NCI-H1436 treated with DMSO at 0.1 percent for 48 hours (cell line): Measurements from ENCODE around the gene FYCO1.

ENCODE experiments used
- DNase-seq: peaks from one replicate; lab custom pipeline; 2025; lab: John Stamatoyannopoulos, UW

FYCO1 gene

DNA sequence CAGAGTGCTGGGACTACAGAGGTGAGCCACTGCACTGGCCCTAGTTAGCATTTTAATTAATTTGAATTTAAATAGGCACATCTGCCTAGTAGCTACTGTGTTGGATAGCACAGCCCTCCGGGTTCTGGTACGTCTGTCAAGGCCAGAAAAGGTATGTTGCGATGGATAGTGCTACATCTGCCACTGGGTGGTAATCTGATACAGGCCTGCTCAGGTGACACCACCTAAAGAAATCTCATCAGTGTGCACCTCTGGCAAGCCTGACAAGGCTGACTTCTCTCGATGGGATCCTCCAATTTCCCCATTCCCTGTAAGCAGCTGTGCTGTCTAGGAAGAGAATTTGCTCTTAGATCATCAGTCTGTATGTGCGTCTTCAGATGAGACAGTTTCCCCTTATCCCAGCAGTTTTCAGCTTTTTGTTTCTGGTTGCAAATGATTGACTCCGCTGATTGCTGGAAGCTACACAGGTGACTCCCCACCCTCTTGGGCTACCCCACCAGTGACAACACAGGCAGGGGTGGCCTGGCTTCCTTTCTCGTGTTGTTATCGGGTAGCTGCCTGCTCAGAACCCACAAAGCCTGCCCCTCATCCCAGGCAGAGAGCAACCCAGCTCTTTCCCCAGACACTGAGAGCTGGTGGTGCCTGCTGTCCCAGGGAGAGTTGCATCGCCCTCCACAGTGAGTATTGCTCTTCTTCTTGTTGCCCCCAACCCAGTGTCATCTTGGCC lies 109.5 kb downstream of the FYCO1 start, which contains the start of gene CCR9:
Gene CCR9, plus strand, starts transcription at position 565 of the 727 bp plus-strand sequence. CDS start 8,391 bp downstream, outside the sequence.
- DNase-seq: no peak

DNA sequence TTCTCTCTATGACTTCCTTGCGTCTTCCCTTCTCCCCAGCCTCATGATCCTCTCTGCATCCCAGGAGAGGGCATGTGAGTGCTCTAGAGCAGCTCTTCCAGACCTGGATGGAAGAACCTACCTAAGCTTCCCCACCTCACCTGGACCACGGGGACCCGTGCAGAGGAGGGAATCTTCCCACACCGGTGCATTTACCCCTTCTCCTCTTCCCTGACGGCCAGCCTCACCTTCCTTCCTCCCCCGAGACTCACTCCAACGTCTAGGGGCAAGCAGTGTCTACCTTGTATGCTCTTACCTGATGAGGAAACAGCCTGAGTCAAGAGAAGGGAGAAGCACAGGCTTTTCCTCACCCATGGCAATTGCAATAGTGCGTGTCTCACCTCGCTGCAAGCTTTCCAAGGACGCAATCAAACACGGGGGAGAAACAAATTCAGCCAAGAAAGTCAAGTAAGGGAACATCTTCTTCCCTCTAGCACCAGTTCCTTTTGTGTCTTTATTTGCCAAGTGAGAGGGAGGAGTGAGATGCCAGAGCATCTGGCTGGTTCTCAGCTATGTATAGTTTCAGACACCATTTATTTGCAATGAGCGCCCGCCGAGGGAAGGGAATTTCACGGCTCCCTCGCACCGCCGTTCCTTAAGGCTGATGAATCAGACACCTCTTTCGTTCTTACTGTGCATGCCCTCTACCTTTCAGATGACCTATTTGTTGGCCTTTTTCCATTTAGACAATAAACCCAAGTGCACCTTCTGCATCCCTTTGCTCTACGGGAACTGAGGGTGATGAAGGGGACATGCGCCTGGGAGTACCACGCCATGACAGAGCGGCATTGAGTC lies 111.0 kb downstream of the FYCO1 start:
- DNase-seq: no peak

DNA sequence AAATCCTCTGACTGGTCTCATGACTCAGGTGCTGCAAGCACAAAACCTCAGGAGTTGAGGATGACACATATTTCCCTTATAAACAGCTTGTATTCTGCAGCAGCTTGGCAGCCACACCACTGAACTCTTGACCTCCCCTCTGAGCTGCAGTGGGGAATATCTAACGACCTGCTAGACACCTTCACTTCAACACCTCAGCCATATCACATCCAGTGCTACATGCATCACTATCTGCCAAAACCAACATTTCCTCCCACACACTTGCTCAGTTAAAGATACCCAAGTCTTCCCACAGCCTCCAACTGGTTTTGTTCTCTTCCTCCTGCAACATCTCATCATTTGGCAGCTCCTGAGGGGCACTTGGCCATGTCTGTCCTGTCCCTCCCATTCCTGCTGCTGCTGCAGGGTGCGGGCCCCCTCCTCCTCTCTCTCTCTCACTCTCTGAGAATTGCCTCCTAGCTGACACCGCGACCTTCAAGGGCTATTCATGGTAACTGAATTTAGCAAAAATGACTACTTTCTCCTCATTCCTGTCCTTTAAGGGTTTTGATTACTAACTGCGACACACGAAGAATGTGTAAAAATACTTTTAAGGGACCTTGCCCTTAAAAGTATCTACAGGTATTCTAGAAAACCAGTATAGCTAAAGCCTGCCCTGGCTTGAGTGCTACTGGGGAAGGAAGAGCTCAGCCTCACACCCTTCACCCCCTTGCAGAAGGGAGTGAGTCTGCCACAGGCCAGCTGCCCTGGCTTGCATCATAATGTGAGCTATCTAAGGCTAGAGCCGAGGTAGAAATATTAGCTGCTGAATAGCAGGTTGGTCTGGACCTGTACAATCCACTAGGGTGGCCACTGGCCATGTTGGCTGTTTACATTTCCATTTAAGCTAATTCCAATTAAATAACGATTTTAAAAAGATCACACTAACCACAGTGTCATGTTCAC lies 114.3 kb downstream of the FYCO1 start:
- no peak for DNase-seq

DNA sequence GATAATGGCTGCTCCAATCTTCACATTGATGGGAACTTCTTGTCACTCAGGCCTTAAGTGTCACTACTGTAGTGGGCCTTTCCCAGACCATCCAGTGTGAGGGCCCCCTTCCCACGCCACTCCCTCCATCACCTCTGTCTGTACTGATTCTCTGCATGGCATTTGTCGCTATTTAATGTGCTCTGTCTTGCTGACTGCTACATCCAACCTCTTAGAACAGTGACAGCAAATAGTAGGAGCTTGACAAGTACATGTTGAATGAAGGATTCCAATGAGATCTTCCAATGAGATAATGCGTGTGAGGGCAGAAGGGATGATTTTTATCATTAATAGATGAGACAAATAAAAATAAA lies 114.9 kb downstream of the FYCO1 start:
- DNase-seq: no peak

DNA sequence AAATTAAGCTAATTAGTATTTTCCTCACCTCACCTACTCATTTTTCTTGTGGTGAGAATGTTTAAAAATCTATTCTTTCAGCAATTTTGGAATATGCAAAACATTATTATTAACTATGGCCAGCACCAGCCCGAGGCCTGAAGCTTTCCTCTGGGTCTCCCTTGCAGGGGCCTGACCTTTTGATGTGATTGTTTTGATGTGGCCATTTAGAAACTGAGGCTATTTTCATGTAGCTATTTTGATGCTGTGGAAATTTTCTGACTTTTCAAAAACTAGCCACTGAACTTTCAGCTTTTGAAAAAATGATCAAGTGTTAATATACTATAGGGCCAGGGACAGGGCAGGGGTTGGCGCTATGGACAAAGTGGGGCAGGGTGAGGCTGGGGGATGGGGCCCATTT lies 117.5 kb downstream of the FYCO1 start:
- no peak for DNase-seq

DNA sequence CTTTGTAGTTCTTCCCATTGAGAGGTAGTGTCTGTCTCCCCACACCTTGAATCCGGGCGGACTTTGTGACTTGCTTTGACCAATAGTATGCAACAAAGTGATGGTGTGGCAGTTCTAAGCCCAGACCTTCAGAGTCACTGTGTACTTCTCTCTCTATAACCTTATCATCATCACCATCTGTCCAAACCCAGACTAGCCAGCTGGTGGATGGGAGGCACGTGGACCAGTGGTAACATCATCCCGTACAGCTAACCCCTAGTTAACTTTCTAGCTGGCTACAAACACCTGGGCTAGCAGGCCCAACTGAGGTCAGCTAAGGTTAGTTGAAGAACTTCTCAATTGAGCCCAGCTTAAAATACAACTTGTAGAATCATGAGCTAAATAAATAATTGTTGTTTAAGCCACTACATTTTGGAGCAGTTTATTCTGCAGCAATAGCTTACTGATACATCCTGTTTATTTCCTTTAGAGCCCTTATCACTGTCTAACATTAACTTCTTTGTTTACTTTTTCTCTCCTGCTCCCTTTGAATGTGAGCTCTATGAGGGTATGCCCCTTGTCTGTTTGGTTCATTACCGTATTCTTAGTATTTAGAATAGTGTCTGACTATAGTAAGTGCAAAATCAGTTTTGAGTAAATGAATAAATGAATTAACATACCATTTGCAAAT lies 120.8 kb downstream of the FYCO1 start:
- no peak for DNase-seq

DNA sequence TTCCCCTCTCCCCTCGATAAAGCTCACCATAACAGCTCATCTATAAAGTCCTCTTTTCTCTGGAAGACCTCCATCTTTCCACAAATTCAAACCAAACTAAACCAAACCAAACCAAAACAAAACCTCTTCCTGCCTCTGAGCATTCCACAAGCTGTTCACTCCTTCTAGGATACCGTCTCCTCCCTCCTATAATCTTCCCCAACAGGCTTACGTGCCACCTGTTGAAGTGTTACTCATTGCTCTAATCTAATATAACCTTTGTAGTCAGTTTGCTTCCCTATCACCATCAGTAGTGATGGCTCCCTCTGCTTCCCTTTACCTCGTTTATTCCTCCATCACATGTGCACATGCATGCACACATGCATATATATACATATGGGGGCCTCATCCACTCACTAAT lies 122.0 kb downstream of the FYCO1 start:
- DNase-seq: no peak

DNA sequence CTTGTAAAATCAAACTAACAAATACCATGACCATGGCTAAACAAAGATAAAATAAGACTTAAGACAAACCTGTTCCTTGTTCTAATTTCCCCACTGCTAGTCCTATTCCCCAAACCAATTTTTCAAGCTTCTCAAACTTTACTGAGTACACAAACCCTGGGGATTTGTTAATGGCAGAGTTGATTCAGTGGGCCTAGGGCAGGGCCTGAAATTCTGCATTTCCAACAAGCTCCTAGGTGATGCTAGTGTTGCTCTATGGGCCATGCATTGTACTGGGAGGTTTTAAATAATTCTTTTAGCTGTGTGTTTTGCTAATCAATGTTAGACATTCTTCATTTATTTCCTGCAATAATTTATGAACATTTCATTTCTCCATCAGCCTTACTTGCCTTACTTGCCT lies 122.6 kb downstream of the FYCO1 start:
- no peak for DNase-seq

DNA sequence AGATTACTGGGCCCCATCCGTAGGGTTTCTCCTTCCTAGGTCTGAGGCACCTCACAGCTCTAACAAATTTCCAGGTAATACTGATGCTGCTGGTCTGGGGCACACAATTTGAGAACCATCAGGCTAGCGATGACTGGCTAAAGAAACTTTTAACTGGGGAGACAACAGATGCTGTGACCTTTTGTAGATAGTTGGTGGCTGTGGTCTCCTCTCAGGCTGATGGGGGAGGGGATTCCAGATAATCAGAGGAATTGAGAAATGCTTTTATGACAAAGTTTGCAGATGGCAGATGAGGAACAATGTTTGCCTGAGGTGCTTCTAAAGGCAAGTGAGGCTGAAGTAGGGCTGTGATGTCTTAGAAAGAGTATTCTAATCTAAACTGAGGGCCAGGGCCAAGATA lies 123.1 kb downstream of the FYCO1 start:
- DNase-seq: no peak

DNA sequence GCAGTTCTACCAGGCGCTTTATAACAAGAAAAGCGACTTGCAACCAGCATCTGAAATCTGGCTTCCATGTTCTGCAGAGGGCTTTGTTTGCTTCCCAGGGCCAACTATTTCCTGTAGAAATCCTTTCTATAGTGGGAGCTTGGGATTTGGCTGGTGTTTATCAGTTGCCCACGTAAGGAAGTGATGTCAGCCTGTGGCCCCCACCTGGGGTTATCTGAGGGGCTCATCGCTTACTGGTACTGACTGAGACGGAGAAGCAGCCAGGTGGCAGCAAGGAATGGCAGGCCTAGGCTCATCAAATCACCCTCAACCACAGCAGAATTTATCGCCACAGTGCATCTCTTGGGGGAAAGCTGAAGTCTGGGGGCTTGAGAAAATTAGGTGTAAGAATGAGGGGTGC lies 123.8 kb downstream of the FYCO1 start:
- DNase-seq: no peak

DNA sequence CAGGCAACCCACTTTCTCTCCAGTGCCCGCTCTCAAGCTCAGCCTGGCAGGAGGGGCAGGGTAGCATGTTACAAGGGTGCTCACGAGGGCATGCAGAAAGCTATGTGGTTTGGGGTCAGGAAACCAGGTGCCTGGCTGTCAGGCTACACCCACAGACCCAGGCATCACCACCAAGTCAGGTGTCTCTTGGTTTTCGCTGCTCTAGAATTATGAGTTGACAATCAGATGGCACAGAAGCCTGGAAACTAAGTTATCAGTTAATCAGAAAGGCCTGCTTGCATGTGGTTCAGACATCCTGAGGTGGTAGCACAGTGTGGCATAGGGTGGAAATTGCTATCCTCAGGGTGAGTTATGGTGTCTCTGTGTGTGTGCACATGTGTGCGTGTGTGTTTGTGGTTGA lies 125.5 kb downstream of the FYCO1 start:
- no peak for DNase-seq

DNA sequence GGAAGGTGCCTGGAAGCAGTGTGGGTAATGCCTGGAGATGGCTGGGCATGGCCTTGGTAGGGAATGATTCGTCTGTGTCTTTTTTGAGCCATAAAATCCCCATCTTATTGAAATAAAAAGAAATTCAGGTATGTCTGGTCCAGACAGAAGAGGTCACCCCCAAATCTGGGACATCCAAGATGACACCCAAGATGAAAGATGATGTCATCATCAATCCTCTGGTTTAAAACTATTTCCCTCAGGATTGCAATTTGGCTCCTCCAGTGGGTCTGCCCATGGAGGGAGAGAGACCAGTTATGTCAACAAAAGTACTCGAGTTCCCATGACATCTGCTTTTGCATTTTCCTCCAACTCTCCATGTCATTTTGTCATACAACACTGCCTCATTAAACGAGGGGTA lies 126.0 kb downstream of the FYCO1 start:
- no peak for DNase-seq

DNA sequence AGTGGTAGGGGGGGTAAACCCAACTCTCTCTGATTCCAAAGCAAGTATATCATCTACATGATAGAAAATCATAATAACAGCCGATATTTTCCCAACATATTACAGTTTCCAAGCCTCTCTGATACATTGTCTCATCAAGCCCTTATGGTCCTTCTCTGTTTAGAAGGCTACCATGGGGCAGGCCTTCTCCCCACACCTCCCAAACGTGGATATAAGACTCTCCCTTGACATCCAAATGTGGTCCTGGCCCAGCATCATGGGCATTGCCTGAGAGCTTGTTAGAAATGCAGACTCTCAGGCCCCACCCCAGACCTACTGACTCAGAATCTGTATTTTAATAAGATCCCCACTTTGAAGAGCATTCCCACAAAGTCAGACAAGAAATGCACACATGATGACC lies 127.0 kb downstream of the FYCO1 start:
- DNase-seq: no peak

DNA sequence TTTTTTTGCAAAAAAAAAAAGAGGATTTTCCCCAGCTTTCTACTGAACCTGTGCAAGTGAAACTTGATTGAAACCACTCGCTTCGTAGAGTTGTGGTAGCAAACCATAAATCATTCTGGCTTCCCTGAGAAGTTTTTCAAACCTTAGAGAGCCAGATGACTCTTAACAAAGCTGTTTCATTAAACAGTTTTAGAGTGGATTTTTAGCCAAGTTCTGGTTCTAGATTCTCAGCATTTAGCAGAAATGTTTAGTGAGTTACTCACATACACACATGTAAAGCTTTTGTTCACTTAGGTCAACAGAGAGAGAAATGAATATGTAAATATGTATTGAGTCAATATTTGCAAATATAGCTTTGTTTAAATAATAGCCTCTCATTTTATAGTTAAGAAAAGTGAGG lies 127.4 kb downstream of the FYCO1 start:
- no peak for DNase-seq
